ENCODE measurements around the gene CD320.
"Not testable (repeated sequence)": the region's sequence is repeated elsewhere in the genome, so short reads cannot be mapped to it uniquely, and the experiment has no call there.

CD320 gene

DNA sequence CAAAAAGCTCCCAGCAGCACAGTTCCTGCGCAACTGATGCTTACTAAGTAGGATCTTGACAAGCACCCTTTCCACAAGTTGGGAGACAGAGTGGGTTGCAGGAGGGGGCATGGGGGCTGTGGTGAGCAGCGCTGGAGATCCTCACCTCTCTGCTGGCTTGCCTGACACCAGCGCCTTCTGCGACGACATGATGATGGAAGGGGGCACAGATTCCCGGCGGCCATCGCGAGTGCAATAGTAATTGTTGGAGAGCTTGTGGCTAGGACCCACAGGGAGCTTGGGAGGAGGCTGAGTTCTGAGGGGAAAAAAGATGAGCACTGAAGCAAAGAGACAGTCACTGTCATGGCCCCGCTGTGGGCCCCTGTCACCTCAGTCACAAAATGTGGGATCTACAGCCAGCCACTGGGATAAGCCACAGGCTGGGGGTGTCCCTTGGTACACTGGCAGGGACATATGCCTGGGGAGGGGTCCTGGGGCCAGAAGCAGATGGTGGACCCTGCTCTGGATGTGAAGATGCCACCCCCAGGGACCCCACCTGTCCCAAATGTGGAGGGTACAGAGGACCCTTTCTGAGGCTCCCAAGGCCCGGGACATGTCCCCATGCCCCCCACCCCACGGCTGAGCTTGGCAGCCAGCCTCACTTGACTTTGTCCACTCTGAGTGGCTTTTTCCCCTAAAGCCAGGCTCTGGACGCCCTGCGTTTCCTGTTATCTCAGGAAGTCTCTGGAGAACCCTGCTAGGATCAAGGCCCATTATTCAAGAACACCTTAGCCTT, 8.4 kb upstream of the CD320 start:
- no peak for DNase-seq (ENCODE audit: low read depth, low spot score)
- Histone ChIP-seq H3K9me3 (ENCODE audit: low read depth, low read length) (no peaks in the 10 kb centered on the region), H3K4me3 (no peak overlapping the region), H3K27ac (no peak overlapping the region), H3K36me3 (ENCODE audit: insufficient read depth, low read length) (peaks cover 31% of the 10 kb centered on the region), H3K9ac (ENCODE audit: insufficient read length) (no peak overlapping the region)
- TF ChIP-seq FOXP2 (optimal IDR thresholded peaks at IDR 0.05; ENCODE audit: control extremely low read depth, extremely low read length, insufficient read depth) (no peak), POLR2AphosphoS5 (IDR thresholded peaks at IDR 0.05; ENCODE audit: borderline replicate concordance, low read depth, low read length) (no peak), EZH2 (IDR thresholded peaks at IDR 0.05) (no peak)

- peaks cover 42% of the 10 kb centered on the region for H3K36me3 ChIP-seq (ENCODE audit: insufficient read depth, low read length)
- not testable (repeated sequence) for DNase-seq (ENCODE audit: low read depth, low spot score); H3K4me3 ChIP-seq; H3K9me3 ChIP-seq (ENCODE audit: low read depth, low read length); H3K27ac ChIP-seq; H3K9ac ChIP-seq (ENCODE audit: insufficient read length)
These were observed 7.0 kb upstream of the CD320 start for GRCh38 chr19:8314981-8315640.

GRCh38 chr19:8311461-8312260, 3.5 kb upstream of the CD320 start:
- Histone ChIP-seq H3K4me3 (no peak overlapping the region), H3K27ac (peak overlapping the region; percentile 60; the same call in 1 of the 2 replicates), H3K9me3 (ENCODE audit: low read depth, low read length) (no peaks in the 10 kb centered on the region), H3K9ac (ENCODE audit: insufficient read length) (no peak overlapping the region), H3K36me3 (ENCODE audit: insufficient read depth, low read length) (peaks cover 47% of the 10 kb centered on the region)
- no peak for DNase-seq (ENCODE audit: low read depth, low spot score)
- TF ChIP-seq EZH2 (IDR thresholded peaks at IDR 0.05), result no peak

DNA sequence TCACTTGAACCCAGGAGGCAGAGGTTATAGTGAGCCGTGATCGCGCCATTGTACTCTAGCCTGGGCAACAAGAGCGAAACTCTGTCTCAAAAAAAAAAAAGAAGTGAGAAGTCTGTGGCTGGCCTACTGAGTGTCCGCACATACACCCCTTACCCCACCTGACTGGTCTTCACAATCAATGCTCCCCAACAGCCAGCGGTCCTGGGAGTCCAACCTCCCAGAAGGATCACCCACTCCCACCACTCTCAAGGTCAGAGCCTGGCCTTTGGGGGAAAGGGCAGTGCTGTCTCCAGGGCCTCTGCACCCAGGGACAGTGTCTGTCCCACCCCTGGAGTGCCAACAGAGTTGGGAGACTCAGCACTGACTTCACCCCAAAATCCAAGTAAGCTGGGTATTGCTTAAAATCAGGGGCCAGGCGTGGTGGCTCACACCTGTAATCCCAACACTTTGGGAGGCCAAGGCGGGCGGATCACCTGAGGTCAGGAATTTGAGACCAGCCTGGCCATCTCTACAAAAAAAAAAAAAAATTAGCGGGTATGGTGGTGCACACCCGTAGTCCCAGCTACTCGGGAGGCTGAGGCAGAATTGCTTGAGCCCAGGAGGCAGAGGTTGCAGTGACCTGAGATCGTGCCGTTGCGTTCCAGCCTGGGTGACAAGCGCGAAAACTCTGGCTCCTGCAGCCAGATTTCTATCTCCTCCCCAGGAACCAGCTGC, 2.3 kb upstream of the CD320 start:
- TF ChIP-seq FOXP2 (optimal IDR thresholded peaks at IDR 0.05; ENCODE audit: control extremely low read depth, extremely low read length, insufficient read depth) (no peak), POLR2AphosphoS5 (IDR thresholded peaks at IDR 0.05; ENCODE audit: borderline replicate concordance, low read depth, low read length) (no peak), EZH2 (IDR thresholded peaks at IDR 0.05) (no peak)
- no peak overlapping the region for H3K9ac ChIP-seq (ENCODE audit: insufficient read length)
- H3K27ac ChIP-seq, result no peak overlapping the region
- DNase-seq (ENCODE audit: low read depth, low spot score), result no peak
- no peak overlapping the region for H3K4me3 ChIP-seq
- H3K36me3 ChIP-seq (ENCODE audit: insufficient read depth, low read length), result peaks cover 51% of the 10 kb centered on the region
- no peaks in the 10 kb centered on the region for H3K9me3 ChIP-seq (ENCODE audit: low read depth, low read length)

- Histone ChIP-seq H3K9ac (ENCODE audit: insufficient read length) (no peak overlapping the region), H3K27ac (no peak overlapping the region), H3K9me3 (ENCODE audit: low read depth, low read length) (no peaks in the 10 kb centered on the region), H3K4me3 (peak overlapping the region; percentile 98), H3K36me3 (ENCODE audit: insufficient read depth, low read length) (peaks cover 54% of the 10 kb centered on the region)
- no peak for DNase-seq (ENCODE audit: low read depth, low spot score)
- no peak for TF ChIP-seq EZH2 (IDR thresholded peaks at IDR 0.05)
- no peak for TF ChIP-seq POLR2AphosphoS5 (IDR thresholded peaks at IDR 0.05; ENCODE audit: borderline replicate concordance, low read depth, low read length)
- no peak for TF ChIP-seq FOXP2 (optimal IDR thresholded peaks at IDR 0.05; ENCODE audit: control extremely low read depth, extremely low read length, insufficient read depth)
These were observed 733 bp upstream of the CD320 start for GRCh38 chr19:8308891-8309291.

DNA sequence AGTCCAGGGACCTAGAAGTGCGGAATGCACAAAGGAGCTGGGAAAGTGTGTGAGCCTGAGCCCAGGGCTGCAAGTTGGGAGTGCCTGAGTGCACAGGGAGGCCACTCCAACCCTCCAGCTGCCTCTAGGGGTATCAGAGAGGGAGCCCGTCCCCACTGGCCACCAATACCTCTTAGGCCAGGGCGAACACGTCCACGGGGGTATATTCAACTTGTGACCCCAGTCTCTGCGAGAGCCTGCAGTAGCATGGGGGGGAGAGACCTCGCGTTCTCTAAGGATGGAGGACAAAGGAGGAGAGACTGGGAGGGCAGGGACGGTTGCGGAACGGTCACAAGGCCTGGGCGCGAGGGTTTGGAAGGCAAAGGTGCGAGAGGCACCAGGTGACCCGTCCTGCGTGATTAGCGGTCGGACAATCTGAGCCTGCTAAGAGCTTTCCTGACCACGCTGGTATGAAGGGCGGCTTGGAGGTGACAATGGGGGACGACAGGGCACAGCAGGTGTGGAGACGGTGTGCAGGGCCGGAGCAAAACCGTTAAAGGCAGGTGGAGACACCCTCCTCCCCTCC, 676 bp downstream of the CD320 start:
- peaks cover 56% of the 10 kb centered on the region for H3K36me3 ChIP-seq (ENCODE audit: insufficient read depth, low read length)
- TF ChIP-seq POLR2AphosphoS5 (IDR thresholded peaks at IDR 0.05; ENCODE audit: borderline replicate concordance, low read depth, low read length) (no peak), FOXP2 (optimal IDR thresholded peaks at IDR 0.05; ENCODE audit: control extremely low read depth, extremely low read length, insufficient read depth) (no peak), EZH2 (IDR thresholded peaks at IDR 0.05) (no peak)
- no peaks in the 10 kb centered on the region for H3K9me3 ChIP-seq (ENCODE audit: low read depth, low read length)
- peak overlapping the region; percentile 87 for H3K9ac ChIP-seq (ENCODE audit: insufficient read length)
- peak overlapping the region; percentile 77 for H3K27ac ChIP-seq
- DNase-seq (ENCODE audit: low read depth, low spot score), result no peak
- peak overlapping the region; percentile 98 for H3K4me3 ChIP-seq

- Histone ChIP-seq H3K4me3 (peak overlapping the region; percentile 98), H3K27ac (0 out of 2 replicates have a peak overlapping the region, but pooled peaks have one; percentile 30), H3K9ac (ENCODE audit: insufficient read length) (peak overlapping the region; percentile 87), H3K9me3 (ENCODE audit: low read depth, low read length) (no peaks in the 10 kb centered on the region), H3K36me3 (ENCODE audit: insufficient read depth, low read length) (peaks cover 59% of the 10 kb centered on the region)
- TF ChIP-seq POLR2AphosphoS5 (IDR thresholded peaks at IDR 0.05; ENCODE audit: borderline replicate concordance, low read depth, low read length), result no peak
- no peak for DNase-seq (ENCODE audit: low read depth, low spot score)
These were observed 1.7 kb downstream of the CD320 start for GRCh38 chr19:8306235-8307054.

All from SK-N-MC (cell line).